HepG2 (cell line): Measurements from ENCODE around the gene MUCL3. TPM values are rescaled to one million over a fixed set of nuclear protein-coding genes. Genes with fewer than 3 reads are reported as not detected.

Experiments used
- NFYC ChIP-seq: IDR thresholded peaks from 2 replicates; pipeline ENCODE4 v1.6.1; 2016; ENCODE audit warnings: missing genetic modification reagents, missing compliant biosample characterization
- RARA ChIP-seq: IDR thresholded peaks from 2 replicates; pipeline ENCODE4 v1.6.1; 2016; ENCODE audit warnings: missing genetic modification reagents, missing compliant biosample characterization
- STAG1 ChIP-seq: sonication (generic); formaldehyde crosslinking; IDR thresholded peaks from 2 replicates; pipeline ENCODE4 v1.4.0; 2020; ENCODE audit warnings: missing genetic modification reagents
- YY1 ChIP-seq: IDR thresholded peaks from 2 replicates; pipeline ENCODE4 v1.6.1; 2011; ENCODE audit warnings: low read length, low read depth, moderate library complexity, mild to moderate bottlenecking; ENCODE audit not compliant: insufficient read depth, insufficient replicate concordance
- ZBTB38 ChIP-seq: sonication (generic); formaldehyde crosslinking; IDR thresholded peaks from 2 replicates; pipeline ENCODE4 v1.5.1; 2020; ENCODE audit warnings: mild to moderate bottlenecking, missing genetic modification reagents
- ZBTB7A ChIP-seq: sonication (generic); formaldehyde crosslinking; IDR thresholded peaks from 2 replicates; pipeline ENCODE4 v1.8.0; 2022; ENCODE audit warnings: mild to moderate bottlenecking, missing genetic modification reagents
- ZFP91 ChIP-seq: sonication (generic); formaldehyde crosslinking; IDR thresholded peaks from 2 replicates; pipeline ENCODE4 v1.9.0; 2022; ENCODE audit warnings: missing genetic modification reagents, mild to moderate bottlenecking, borderline replicate concordance
- ZNF501 ChIP-seq: sonication (generic); formaldehyde crosslinking; IDR thresholded peaks from 2 replicates; pipeline ENCODE4 v1.5.1; 2020; ENCODE audit warnings: mild to moderate bottlenecking, moderate library complexity, missing genetic modification reagents
- ZNF781 ChIP-seq: sonication (generic); formaldehyde crosslinking; IDR thresholded peaks from 2 replicates; pipeline ENCODE4 v1.5.1; 2020; ENCODE audit warnings: borderline replicate concordance, mild to moderate bottlenecking, missing genetic modification reagents; ENCODE audit errors: not compliant biosample characterization
- polyA plus RNA-seq, 8 experiments: library from polyadenylated mRNA; depleted of rRNA in 3 of 8; stranded (reverse) in 7 of 8; unstranded in 1 of 8; fragments of >200 nt; fragmentation: Illumina TruSeq in 4 of 8; extraction: Trizol in 4 of 8; gene quantifications; 2 replicates each; pipeline versions ENCODE4 v1.2.1 to v1.2.3, GENCODE V29; 2011 to 2016; ENCODE audit warnings: low read depth in 4 of 8, missing spikeins in 1 of 8, mixed read lengths in 1 of 8; ENCODE audit not compliant: insufficient read depth in 1 of 8
- total RNA-seq, 5 experiments: library from RNA; depleted of rRNA; stranded (reverse); fragments of >200 nt; fragmentation: Illumina TruSeq; extraction: Trizol; gene quantifications; 2 replicates each; pipeline ENCODE4 v1.2.3, GENCODE V29; 2016; ENCODE audit warnings: low read depth in 1 of 5
- TF ChIP-seq, protein P1 (sequence below): sonication (generic); formaldehyde crosslinking; IDR thresholded peaks from 2 replicates; pipeline ENCODE4 v1.4.0; 2020; ENCODE audit warnings: missing genetic modification reagents, mild to moderate bottlenecking, borderline replicate concordance
- TF ChIP-seq, protein P2 (sequence below): sonication (generic); formaldehyde crosslinking; IDR thresholded peaks from 2 replicates; pipeline ENCODE4; 2020; ENCODE audit warnings: missing genetic modification reagents, mild to moderate bottlenecking, borderline replicate concordance
- TF ChIP-seq, protein P3 (sequence below): sonication (generic); formaldehyde crosslinking; IDR thresholded peaks from 2 replicates; pipeline ENCODE4 v1.4.0; 2020; ENCODE audit warnings: mild to moderate bottlenecking, missing genetic modification reagents
- TF ChIP-seq, protein P4 (sequence below): sonication (generic); formaldehyde crosslinking; IDR thresholded peaks from 2 replicates; pipeline ENCODE4 v1.9.0; 2021; ENCODE audit warnings: missing genetic modification reagents, mild to moderate bottlenecking, borderline replicate concordance

MUCL3 gene
- total and polyA plus RNA-seq, 2 of the 13 experiments (the other 11 are each of a cell fraction or from before 2014, with no cell fraction given), result not detected

DNA sequence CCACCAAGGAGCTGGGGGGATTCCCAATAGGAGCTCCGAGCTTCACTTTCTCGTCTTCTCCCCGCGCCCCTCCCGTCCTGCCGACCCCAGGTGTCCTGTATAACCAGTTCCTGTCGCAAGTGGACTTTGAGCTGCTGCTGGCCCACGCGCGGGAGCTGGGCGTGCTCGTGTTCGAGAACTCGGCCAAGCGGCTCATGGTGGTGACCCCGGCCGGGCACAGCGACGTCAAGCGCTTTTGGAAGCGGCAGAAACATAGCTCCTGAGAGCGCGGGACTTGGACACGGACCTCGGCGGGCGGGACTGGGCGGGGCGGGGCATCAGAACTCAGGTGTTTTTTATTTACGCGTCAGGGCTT lies 27.1 kb upstream of the MUCL3 start (continued):
- TF ChIP-seq, protein P1, sequence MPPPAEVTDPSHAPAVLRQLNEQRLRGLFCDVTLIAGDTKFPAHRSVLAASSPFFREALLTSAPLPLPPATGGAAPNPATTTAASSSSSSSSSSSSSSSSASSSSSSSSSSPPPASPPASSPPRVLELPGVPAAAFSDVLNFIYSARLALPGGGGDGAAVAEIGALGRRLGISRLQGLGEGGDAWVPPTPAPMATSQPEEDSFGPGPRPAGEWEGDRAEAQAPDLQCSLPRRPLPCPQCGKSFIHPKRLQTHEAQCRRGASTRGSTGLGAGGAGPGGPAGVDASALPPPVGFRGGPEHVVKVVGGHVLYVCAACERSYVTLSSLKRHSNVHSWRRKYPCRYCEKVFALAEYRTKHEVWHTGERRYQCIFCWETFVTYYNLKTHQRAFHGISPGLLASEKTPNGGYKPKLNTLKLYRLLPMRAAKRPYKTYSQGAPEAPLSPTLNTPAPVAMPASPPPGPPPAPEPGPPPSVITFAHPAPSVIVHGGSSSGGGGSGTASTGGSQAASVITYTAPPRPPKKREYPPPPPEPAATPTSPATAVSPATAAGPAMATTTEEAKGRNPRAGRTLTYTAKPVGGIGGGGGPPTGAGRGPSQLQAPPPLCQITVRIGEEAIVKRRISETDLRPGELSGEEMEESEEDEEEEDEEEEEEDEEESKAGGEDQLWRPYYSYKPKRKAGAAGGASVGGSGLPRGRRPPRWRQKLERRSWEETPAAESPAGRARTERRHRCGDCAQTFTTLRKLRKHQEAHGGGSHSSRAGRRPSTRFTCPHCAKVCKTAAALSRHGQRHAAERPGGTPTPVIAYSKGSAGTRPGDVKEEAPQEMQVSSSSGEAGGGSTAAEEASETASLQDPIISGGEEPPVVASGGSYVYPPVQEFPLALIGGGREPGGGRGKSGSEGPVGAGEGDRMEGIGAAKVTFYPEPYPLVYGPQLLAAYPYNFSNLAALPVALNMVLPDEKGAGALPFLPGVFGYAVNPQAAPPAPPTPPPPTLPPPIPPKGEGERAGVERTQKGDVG (CRISPR knock-in tag), result peak; percentile 74; the same call in 1 of the 2 replicates
- TF ChIP-seq, protein P2, sequence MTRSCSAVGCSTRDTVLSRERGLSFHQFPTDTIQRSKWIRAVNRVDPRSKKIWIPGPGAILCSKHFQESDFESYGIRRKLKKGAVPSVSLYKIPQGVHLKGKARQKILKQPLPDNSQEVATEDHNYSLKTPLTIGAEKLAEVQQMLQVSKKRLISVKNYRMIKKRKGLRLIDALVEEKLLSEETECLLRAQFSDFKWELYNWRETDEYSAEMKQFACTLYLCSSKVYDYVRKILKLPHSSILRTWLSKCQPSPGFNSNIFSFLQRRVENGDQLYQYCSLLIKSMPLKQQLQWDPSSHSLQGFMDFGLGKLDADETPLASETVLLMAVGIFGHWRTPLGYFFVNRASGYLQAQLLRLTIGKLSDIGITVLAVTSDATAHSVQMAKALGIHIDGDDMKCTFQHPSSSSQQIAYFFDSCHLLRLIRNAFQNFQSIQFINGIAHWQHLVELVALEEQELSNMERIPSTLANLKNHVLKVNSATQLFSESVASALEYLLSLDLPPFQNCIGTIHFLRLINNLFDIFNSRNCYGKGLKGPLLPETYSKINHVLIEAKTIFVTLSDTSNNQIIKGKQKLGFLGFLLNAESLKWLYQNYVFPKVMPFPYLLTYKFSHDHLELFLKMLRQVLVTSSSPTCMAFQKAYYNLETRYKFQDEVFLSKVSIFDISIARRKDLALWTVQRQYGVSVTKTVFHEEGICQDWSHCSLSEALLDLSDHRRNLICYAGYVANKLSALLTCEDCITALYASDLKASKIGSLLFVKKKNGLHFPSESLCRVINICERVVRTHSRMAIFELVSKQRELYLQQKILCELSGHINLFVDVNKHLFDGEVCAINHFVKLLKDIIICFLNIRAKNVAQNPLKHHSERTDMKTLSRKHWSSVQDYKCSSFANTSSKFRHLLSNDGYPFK (CRISPR knock-in tag), result no peak
- TF ChIP-seq RARA (CRISPR knock-in tag) (no peak), ZFP91 (no peak), STAG1 (CRISPR knock-in tag) (no peak), YY1 (no peak), ZBTB7A (CRISPR knock-in tag) (no peak), ZNF781 (CRISPR knock-in tag) (no peak), NFYC (CRISPR knock-in tag) (no peak), ZBTB38 (CRISPR knock-in tag) (peak; percentile 99), ZNF501 (CRISPR knock-in tag) (no peak)
- TF ChIP-seq, protein P3, sequence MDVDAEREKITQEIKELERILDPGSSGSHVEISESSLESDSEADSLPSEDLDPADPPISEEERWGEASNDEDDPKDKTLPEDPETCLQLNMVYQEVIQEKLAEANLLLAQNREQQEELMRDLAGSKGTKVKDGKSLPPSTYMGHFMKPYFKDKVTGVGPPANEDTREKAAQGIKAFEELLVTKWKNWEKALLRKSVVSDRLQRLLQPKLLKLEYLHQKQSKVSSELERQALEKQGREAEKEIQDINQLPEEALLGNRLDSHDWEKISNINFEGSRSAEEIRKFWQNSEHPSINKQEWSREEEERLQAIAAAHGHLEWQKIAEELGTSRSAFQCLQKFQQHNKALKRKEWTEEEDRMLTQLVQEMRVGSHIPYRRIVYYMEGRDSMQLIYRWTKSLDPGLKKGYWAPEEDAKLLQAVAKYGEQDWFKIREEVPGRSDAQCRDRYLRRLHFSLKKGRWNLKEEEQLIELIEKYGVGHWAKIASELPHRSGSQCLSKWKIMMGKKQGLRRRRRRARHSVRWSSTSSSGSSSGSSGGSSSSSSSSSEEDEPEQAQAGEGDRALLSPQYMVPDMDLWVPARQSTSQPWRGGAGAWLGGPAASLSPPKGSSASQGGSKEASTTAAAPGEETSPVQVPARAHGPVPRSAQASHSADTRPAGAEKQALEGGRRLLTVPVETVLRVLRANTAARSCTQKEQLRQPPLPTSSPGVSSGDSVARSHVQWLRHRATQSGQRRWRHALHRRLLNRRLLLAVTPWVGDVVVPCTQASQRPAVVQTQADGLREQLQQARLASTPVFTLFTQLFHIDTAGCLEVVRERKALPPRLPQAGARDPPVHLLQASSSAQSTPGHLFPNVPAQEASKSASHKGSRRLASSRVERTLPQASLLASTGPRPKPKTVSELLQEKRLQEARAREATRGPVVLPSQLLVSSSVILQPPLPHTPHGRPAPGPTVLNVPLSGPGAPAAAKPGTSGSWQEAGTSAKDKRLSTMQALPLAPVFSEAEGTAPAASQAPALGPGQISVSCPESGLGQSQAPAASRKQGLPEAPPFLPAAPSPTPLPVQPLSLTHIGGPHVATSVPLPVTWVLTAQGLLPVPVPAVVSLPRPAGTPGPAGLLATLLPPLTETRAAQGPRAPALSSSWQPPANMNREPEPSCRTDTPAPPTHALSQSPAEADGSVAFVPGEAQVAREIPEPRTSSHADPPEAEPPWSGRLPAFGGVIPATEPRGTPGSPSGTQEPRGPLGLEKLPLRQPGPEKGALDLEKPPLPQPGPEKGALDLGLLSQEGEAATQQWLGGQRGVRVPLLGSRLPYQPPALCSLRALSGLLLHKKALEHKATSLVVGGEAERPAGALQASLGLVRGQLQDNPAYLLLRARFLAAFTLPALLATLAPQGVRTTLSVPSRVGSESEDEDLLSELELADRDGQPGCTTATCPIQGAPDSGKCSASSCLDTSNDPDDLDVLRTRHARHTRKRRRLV (CRISPR knock-in tag), result no peak
- TF ChIP-seq, protein P4, sequence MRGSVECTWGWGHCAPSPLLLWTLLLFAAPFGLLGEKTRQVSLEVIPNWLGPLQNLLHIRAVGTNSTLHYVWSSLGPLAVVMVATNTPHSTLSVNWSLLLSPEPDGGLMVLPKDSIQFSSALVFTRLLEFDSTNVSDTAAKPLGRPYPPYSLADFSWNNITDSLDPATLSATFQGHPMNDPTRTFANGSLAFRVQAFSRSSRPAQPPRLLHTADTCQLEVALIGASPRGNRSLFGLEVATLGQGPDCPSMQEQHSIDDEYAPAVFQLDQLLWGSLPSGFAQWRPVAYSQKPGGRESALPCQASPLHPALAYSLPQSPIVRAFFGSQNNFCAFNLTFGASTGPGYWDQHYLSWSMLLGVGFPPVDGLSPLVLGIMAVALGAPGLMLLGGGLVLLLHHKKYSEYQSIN, result no peak
